ENCODE results near the gene KIF25.

The KIF25 gene

GRCh38 chr6:167990016-167990945 lies 7.2 kb upstream of the KIF25 start:
- no peak for DNase-seq (ENCODE audit: low spot score)
- no peak overlapping the region for H3K27ac ChIP-seq
- POLR2A ChIA-PET (ENCODE audit: low non-redundant PET) = interaction anchor here (0.6 kb wide), 1 partner anchor 200 kb away, joined by 4 read pairs; no protein-coding TSS in a partner anchor
- no peak for TF ChIP-seq CTCF (conservative IDR thresholded peaks at IDR 0.05; ENCODE audit: low read depth)
- CTCF ChIA-PET = no interaction called here

GRCh38 chr6:167993169-167993568 lies 4.3 kb upstream of the KIF25 start:
- DNase-seq (ENCODE audit: low spot score) = no peak
- ChIA-PET CTCF (no interaction called here), POLR2A (ENCODE audit: low non-redundant PET) (no interaction called here)
- no peak for TF ChIP-seq CTCF (conservative IDR thresholded peaks at IDR 0.05; ENCODE audit: low read depth)
- no peak overlapping the region for H3K27ac ChIP-seq

- CTCF ChIA-PET = no interaction called here
- POLR2A ChIA-PET (ENCODE audit: low non-redundant PET) = no interaction called here
- DNase-seq (ENCODE audit: low spot score) = no peak
- no peak for TF ChIP-seq CTCF (conservative IDR thresholded peaks at IDR 0.05; ENCODE audit: low read depth)
- no peak overlapping the region for H3K27ac ChIP-seq
These were observed 3.6 kb upstream of the KIF25 start for GRCh38 chr6:167993831-167994230.

GRCh38 chr6:167995302-167995701 lies 2.2 kb upstream of the KIF25 start:
- DNase-seq (ENCODE audit: low spot score) = no peak
- TF ChIP-seq CTCF (conservative IDR thresholded peaks at IDR 0.05; ENCODE audit: low read depth) = no peak
- POLR2A ChIA-PET (ENCODE audit: low non-redundant PET) = no interaction called here
- H3K27ac ChIP-seq = no peak overlapping the region
- CTCF ChIA-PET = no interaction called here

- POLR2A ChIA-PET (ENCODE audit: low non-redundant PET) = no interaction called here
- CTCF ChIA-PET = no interaction called here
These were observed 1.7 kb upstream of the KIF25 start for GRCh38 chr6:167995731-167996151.

More at GRCh38 chr6:167995731-167996151, 1.7 kb upstream of the KIF25 start:
- DNase-seq (ENCODE audit: low spot score) = no peak
- H3K27ac ChIP-seq = no peak overlapping the region
- no peak for TF ChIP-seq CTCF (conservative IDR thresholded peaks at IDR 0.05; ENCODE audit: low read depth)

Data from RWPE1 (cell line).